ENCODE measurements around the gene ERCC6L. TPM values are rescaled to one million over a fixed set of nuclear protein-coding genes. Genes with fewer than 3 reads are reported as not detected.

ERCC6L gene
- total and polyA plus RNA-seq, 10 of the 15 experiments (the other 5 are each of a cell fraction or from before 2014, with no cell fraction given), result 4.7 to 13.1 (median 7.7) TPM

- TF ChIP-seq, protein P1, sequence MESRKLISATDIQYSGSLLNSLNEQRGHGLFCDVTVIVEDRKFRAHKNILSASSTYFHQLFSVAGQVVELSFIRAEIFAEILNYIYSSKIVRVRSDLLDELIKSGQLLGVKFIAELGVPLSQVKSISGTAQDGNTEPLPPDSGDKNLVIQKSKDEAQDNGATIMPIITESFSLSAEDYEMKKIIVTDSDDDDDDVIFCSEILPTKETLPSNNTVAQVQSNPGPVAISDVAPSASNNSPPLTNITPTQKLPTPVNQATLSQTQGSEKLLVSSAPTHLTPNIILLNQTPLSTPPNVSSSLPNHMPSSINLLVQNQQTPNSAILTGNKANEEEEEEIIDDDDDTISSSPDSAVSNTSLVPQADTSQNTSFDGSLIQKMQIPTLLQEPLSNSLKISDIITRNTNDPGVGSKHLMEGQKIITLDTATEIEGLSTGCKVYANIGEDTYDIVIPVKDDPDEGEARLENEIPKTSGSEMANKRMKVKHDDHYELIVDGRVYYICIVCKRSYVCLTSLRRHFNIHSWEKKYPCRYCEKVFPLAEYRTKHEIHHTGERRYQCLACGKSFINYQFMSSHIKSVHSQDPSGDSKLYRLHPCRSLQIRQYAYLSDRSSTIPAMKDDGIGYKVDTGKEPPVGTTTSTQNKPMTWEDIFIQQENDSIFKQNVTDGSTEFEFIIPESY (IDR thresholded peaks at IDR 0.05), result no peak
- no peak for TF ChIP-seq IRF5 (IDR thresholded peaks at IDR 0.05; ENCODE audit: borderline replicate concordance)
- TF ChIP-seq TBL1XR1 (IDR thresholded peaks at IDR 0.05; ENCODE audit: low read depth, low read length), result no peak
- TF ChIP-seq IRF4 (IDR thresholded peaks at IDR 0.05; ENCODE audit: low read depth, low read length), result no peak
- no peak for TF ChIP-seq MEF2B (IDR thresholded peaks at IDR 0.05; ENCODE audit: partially characterized antibody, poor library complexity, severe bottlenecking)
- TF ChIP-seq, protein P2, sequence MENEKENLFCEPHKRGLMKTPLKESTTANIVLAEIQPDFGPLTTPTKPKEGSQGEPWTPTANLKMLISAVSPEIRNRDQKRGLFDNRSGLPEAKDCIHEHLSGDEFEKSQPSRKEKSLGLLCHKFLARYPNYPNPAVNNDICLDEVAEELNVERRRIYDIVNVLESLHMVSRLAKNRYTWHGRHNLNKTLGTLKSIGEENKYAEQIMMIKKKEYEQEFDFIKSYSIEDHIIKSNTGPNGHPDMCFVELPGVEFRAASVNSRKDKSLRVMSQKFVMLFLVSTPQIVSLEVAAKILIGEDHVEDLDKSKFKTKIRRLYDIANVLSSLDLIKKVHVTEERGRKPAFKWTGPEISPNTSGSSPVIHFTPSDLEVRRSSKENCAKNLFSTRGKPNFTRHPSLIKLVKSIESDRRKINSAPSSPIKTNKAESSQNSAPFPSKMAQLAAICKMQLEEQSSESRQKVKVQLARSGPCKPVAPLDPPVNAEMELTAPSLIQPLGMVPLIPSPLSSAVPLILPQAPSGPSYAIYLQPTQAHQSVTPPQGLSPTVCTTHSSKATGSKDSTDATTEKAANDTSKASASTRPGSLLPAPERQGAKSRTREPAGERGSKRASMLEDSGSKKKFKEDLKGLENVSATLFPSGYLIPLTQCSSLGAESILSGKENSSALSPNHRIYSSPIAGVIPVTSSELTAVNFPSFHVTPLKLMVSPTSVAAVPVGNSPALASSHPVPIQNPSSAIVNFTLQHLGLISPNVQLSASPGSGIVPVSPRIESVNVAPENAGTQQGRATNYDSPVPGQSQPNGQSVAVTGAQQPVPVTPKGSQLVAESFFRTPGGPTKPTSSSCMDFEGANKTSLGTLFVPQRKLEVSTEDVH (IDR thresholded peaks at IDR 0.05; ENCODE audit: low read depth, partially characterized antibody), result no peak
- no peak for TF ChIP-seq BMI1 (IDR thresholded peaks at IDR 0.05; ENCODE audit: borderline replicate concordance)
- no peak for TF ChIP-seq NBN (IDR thresholded peaks at IDR 0.05)
- no peak for TF ChIP-seq SREBF2 (IDR thresholded peaks at IDR 0.05; ENCODE audit: low read length)
- TF ChIP-seq CHD1 (IDR thresholded peaks at IDR 0.05; ENCODE audit: low read depth, low read length), result no peak
- TF ChIP-seq, protein P3, sequence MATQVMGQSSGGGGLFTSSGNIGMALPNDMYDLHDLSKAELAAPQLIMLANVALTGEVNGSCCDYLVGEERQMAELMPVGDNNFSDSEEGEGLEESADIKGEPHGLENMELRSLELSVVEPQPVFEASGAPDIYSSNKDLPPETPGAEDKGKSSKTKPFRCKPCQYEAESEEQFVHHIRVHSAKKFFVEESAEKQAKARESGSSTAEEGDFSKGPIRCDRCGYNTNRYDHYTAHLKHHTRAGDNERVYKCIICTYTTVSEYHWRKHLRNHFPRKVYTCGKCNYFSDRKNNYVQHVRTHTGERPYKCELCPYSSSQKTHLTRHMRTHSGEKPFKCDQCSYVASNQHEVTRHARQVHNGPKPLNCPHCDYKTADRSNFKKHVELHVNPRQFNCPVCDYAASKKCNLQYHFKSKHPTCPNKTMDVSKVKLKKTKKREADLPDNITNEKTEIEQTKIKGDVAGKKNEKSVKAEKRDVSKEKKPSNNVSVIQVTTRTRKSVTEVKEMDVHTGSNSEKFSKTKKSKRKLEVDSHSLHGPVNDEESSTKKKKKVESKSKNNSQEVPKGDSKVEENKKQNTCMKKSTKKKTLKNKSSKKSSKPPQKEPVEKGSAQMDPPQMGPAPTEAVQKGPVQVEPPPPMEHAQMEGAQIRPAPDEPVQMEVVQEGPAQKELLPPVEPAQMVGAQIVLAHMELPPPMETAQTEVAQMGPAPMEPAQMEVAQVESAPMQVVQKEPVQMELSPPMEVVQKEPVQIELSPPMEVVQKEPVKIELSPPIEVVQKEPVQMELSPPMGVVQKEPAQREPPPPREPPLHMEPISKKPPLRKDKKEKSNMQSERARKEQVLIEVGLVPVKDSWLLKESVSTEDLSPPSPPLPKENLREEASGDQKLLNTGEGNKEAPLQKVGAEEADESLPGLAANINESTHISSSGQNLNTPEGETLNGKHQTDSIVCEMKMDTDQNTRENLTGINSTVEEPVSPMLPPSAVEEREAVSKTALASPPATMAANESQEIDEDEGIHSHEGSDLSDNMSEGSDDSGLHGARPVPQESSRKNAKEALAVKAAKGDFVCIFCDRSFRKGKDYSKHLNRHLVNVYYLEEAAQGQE (IDR thresholded peaks at IDR 0.05; ENCODE audit: low read depth, low read length), result no peak
- no peak for TF ChIP-seq LARP7 (IDR thresholded peaks at IDR 0.05)
- TF ChIP-seq, protein P4, sequence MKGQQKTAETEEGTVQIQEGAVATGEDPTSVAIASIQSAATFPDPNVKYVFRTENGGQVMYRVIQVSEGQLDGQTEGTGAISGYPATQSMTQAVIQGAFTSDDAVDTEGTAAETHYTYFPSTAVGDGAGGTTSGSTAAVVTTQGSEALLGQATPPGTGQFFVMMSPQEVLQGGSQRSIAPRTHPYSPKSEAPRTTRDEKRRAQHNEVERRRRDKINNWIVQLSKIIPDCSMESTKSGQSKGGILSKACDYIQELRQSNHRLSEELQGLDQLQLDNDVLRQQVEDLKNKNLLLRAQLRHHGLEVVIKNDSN (IDR thresholded peaks at IDR 0.05; ENCODE audit: borderline replicate concordance, extremely low read length, insufficient read depth, low read depth, low read length), result no peak
- no peak for TF ChIP-seq ZNF592 (IDR thresholded peaks at IDR 0.05)
These were observed at the start of gene ERCC6L (continued) for GRCh38 chrX:72238721-72239475.
